HL-60 (cell line): ENCODE results near the gene LDHB.

Source experiments
- DNase-seq, 2 experiments: peaks; one replicate each; pipeline ENCODE4 v3.0.0-alpha.2; 2010 to 2020; ENCODE audit warnings: low read depth in 1 of 2, low spot score in 1 of 2
- H3K27ac ChIP-seq: fragments of 250-450 bp; sonication (Bioruptor Pico); replicated peaks from 2 replicates; pipeline ENCODE4 v1.5.1; 2020; ENCODE audit warnings: mild to moderate bottlenecking, moderate library complexity
- H3K27me3 ChIP-seq: fragments of 250-450 bp; sonication (Bioruptor Pico); 2 replicates; pipeline ENCODE4 v1.5.1; 2021; ENCODE audit warnings: mild to moderate bottlenecking, moderate library complexity; ENCODE audit not compliant: insufficient read depth, poor library complexity, severe bottlenecking
- H3K4me3 ChIP-seq: replicated peaks from 2 replicates; pipeline ENCODE4 v1.5.1; 2011; ENCODE audit warnings: mild to moderate bottlenecking, control low read depth, low read length; ENCODE audit not compliant: insufficient read depth
- GABPA ChIP-seq: IDR thresholded peaks from 2 replicates; pipeline ENCODE4 v1.6.1; 2012; ENCODE audit warnings: low read depth
- POLR2AphosphoS5 ChIP-seq: IDR thresholded peaks from 2 replicates; pipeline ENCODE4 v1.6.1; 2012; ENCODE audit warnings: low read depth
- SPI1 ChIP-seq: IDR thresholded peaks from 2 replicates; pipeline ENCODE4 v1.6.1; 2012; ENCODE audit warnings: low read depth, mild to moderate bottlenecking, borderline replicate concordance
- TF ChIP-seq, protein P1 (sequence below): IDR thresholded peaks from 2 replicates; pipeline ENCODE4 v1.6.1; 2012; ENCODE audit warnings: low read depth; ENCODE audit not compliant: insufficient replicate concordance
- TF ChIP-seq, protein P2 (sequence below): IDR thresholded peaks from one replicate; pipeline ENCODE4 v1.5.1; 2011; ENCODE audit warnings: low read length, control low read depth, inconsistent platforms; ENCODE audit not compliant: insufficient read depth

The LDHB gene

DNA sequence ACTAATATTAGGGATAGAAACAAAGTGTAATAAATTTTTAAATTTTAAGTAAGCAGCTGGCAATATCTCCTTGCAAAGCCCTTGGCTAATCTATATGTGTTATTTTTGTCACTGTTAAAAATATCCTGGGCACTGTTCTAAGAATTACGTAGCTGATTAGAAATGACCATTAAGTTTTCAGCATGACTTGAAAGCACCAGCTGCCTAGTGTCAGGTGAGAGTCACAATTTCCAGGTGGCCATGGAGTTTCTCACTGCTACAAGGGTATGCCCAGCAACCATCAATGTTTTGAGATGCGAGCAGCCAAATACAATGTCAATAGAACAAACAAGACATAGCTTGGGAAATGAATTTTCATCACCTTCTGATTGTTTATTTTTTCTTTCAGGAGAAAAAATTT, 29.7 kb downstream of the LDHB start:
- DNase-seq, result no peak
- TF ChIP-seq, protein P1, sequence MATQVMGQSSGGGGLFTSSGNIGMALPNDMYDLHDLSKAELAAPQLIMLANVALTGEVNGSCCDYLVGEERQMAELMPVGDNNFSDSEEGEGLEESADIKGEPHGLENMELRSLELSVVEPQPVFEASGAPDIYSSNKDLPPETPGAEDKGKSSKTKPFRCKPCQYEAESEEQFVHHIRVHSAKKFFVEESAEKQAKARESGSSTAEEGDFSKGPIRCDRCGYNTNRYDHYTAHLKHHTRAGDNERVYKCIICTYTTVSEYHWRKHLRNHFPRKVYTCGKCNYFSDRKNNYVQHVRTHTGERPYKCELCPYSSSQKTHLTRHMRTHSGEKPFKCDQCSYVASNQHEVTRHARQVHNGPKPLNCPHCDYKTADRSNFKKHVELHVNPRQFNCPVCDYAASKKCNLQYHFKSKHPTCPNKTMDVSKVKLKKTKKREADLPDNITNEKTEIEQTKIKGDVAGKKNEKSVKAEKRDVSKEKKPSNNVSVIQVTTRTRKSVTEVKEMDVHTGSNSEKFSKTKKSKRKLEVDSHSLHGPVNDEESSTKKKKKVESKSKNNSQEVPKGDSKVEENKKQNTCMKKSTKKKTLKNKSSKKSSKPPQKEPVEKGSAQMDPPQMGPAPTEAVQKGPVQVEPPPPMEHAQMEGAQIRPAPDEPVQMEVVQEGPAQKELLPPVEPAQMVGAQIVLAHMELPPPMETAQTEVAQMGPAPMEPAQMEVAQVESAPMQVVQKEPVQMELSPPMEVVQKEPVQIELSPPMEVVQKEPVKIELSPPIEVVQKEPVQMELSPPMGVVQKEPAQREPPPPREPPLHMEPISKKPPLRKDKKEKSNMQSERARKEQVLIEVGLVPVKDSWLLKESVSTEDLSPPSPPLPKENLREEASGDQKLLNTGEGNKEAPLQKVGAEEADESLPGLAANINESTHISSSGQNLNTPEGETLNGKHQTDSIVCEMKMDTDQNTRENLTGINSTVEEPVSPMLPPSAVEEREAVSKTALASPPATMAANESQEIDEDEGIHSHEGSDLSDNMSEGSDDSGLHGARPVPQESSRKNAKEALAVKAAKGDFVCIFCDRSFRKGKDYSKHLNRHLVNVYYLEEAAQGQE, result no peak
- TF ChIP-seq POLR2AphosphoS5 (no peak), SPI1 (no peak), GABPA (no peak)
- TF ChIP-seq, protein P2, sequence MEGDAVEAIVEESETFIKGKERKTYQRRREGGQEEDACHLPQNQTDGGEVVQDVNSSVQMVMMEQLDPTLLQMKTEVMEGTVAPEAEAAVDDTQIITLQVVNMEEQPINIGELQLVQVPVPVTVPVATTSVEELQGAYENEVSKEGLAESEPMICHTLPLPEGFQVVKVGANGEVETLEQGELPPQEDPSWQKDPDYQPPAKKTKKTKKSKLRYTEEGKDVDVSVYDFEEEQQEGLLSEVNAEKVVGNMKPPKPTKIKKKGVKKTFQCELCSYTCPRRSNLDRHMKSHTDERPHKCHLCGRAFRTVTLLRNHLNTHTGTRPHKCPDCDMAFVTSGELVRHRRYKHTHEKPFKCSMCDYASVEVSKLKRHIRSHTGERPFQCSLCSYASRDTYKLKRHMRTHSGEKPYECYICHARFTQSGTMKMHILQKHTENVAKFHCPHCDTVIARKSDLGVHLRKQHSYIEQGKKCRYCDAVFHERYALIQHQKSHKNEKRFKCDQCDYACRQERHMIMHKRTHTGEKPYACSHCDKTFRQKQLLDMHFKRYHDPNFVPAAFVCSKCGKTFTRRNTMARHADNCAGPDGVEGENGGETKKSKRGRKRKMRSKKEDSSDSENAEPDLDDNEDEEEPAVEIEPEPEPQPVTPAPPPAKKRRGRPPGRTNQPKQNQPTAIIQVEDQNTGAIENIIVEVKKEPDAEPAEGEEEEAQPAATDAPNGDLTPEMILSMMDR, result no peak

GRCh38 chr12:21618566-21618965, 39.1 kb downstream of the LDHB start:
- TF ChIP-seq, protein P2, result no peak
- TF ChIP-seq, protein P1, result no peak
- TF ChIP-seq POLR2AphosphoS5, result no peak
- no peak for TF ChIP-seq SPI1
- no peak for TF ChIP-seq GABPA
- H3K27me3 ChIP-seq, result no peaks in the 10 kb centered on the region
- no peak for DNase-seq

More for the DNA sequence above, 29.7 kb downstream of the LDHB start:
- no peaks in the 10 kb centered on the region for H3K27me3 ChIP-seq
- H3K27ac ChIP-seq, result no peak overlapping the region
- no peak overlapping the region for H3K4me3 ChIP-seq

GRCh38 chr12:21617030-21617429, 40.6 kb downstream of the LDHB start:
- TF ChIP-seq, protein P2, result no peak
- TF ChIP-seq POLR2AphosphoS5 (no peak), SPI1 (no peak), GABPA (no peak)
- TF ChIP-seq, protein P1, result no peak
- Histone ChIP-seq H3K4me3 (no peak overlapping the region), H3K27ac (no peak overlapping the region), H3K27me3 (no peaks in the 10 kb centered on the region)
- DNase-seq, result no peak

More at GRCh38 chr12:21618566-21618965, 39.1 kb downstream of the LDHB start:
- no peak overlapping the region for H3K4me3 ChIP-seq
- H3K27ac ChIP-seq, result no peak overlapping the region
